ENCODE data around the gene SLC10A6. TPM values are rescaled to one million over a fixed set of nuclear protein-coding genes. Genes with fewer than 3 reads are reported as not detected.

Gene SLC10A6
- total and polyA plus RNA-seq, 2 donors (not counting 3 experiments of a cell fraction or from before 2014, with no cell fraction given): 0.04 TPM; not detected in 1

DNA sequence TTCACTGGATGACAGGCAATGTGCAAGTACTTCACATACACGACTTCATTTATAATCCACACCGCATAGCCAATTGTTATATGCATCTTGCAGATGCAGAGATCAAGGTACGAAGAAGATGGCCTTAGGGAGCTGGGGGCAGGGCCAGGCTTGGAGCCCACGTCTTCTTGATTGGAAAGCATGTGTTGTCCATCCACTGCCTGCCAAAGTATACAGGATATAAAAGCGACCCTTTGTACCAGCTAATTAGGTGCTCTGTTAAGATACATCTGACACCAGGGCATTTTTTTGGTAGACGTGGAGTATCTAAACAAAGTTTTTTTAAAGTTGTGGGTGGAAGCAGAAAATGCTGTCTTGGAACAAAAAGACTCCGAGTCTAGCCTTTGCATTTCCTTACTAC lies 41.6 kb upstream of the SLC10A6 start:
- dilution Hi-C loops (cut with MboI; ENCODE audit: extremely low pct_ligation_motif_present, low sequenced_read_pairs): no loop called here

More for the DNA sequence above, 41.6 kb upstream of the SLC10A6 start:
- no peaks in the 10 kb centered on the region for H3K9me3 ChIP-seq (replicated peaks; ENCODE audit: control insufficient read depth, insufficient read depth, low read length)
- H3K4me2 ChIP-seq (ENCODE audit: insufficient read depth, low read length): no peak overlapping the region
- no peaks in the 10 kb centered on the region for H3K79me2 ChIP-seq (ENCODE audit: control insufficient read depth, insufficient read depth, low read length)
- H3K9me1 ChIP-seq (replicated peaks; ENCODE audit: control insufficient read depth, extremely low read depth, insufficient read depth, low read length): no peaks in the 10 kb centered on the region
- H4K20me1 ChIP-seq (replicated peaks; ENCODE audit: control insufficient read depth, extremely low read depth, insufficient read depth, low read length): no peaks in the 10 kb centered on the region
- H3K9ac ChIP-seq (replicated peaks; ENCODE audit: extremely low read depth, insufficient read depth, low read length): no peak overlapping the region
- FAIRE-seq: no peak
- TSS peak; percentile 26 for BruUV-seq (replicated peaks)
- DNase-seq (ENCODE audit: low read depth, low spot score): peak; percentile 45
- TF ChIP-seq POLR2A (IDR thresholded peaks at IDR 0.05; ENCODE audit: low read depth, low read length) (no peak), GATA2 (IDR thresholded peaks at IDR 0.05; ENCODE audit: insufficient read depth, insufficient read length, low read depth, low read length) (no peak), CTCF (IDR thresholded peaks at IDR 0.05; ENCODE audit: extremely low read depth in 1 of 2, insufficient read depth in 1 of 2, low read depth in 1 of 2, low read length in 2 of 2) (no peak), POLR2AphosphoS5 (IDR thresholded peaks at IDR 0.05; ENCODE audit: insufficient read depth, low read depth, low read length) (no peak), MAX (IDR thresholded peaks at IDR 0.05; ENCODE audit: insufficient read depth, insufficient read length) (no peak), MYC (IDR thresholded peaks at IDR 0.05; ENCODE audit: low read depth, low read length) (no peak), EZH2 (IDR thresholded peaks at IDR 0.05; ENCODE audit: borderline replicate concordance, low read depth, low read length, severe bottlenecking) (no peak)
- H3K36me3 ChIP-seq (ENCODE audit: control insufficient read depth in 2 of 2, extremely low read depth in 1 of 2, insufficient read depth in 2 of 2, low read length in 2 of 2): no peaks in the 10 kb centered on the region
- intact Hi-C loops (cut with micrococcal nuclease): loop anchor here (2.0 to 10.0 kb wide), 2 partner anchors 46 to 666 kb away; no protein-coding TSS in a partner anchor
- H3K27me3 ChIP-seq (ENCODE audit: control insufficient read depth in 2 of 2, insufficient read depth in 2 of 2, low read length in 2 of 2): no peaks in the 10 kb centered on the region
- no peak overlapping the region for H3K27ac ChIP-seq (ENCODE audit: insufficient read depth, low read depth, low read length)
- H2AFZ ChIP-seq (ENCODE audit: low read depth, low read length): no peak overlapping the region
- CTCF ChIA-PET: interaction anchor here (0.6 to 5.0 kb wide), 4 partner anchors 64 to 395 kb away, joined by 3 to 64 read pairs (median 4); no protein-coding TSS in a partner anchor
- H3K4me3 ChIP-seq (replicated peaks in 1 of 3; ENCODE audit: insufficient read depth in 1 of 3, low read depth in 1 of 3, low read length in 3 of 3): no peak overlapping the region
- POLR2A ChIA-PET: interaction anchor here (0.6 kb wide), 1 partner anchor 48 kb away, joined by 5 read pairs; no protein-coding TSS in a partner anchor
- peaks cover 25% of the 10 kb centered on the region for H3K4me1 ChIP-seq (ENCODE audit: control insufficient read depth, extremely low read depth, insufficient read depth, low read length)

Measured in endothelial cell of umbilical vein (primary cell).